Astrocyte (in vitro differentiated cells and primary cell): ENCODE measurements around the gene SNAP23. TPM values are rescaled to one million over a fixed set of nuclear protein-coding genes. Genes with fewer than 3 reads are reported as not detected.

ENCODE experiments used
- DNase-seq: peaks from one replicate; pipeline ENCODE4 v3.0.0-alpha.2; 2010; ENCODE audit warnings: low read depth
- FAIRE-seq: peaks from 2 replicates; lab custom pipeline; 2011; peaks lifted over from hg19 to GRCh38; lab: Jason Lieb, UNC
- H2AFZ ChIP-seq: 2 replicates; pipeline ENCODE4 v1.6.0; 2012; ENCODE audit warnings: low read depth, low read length, inconsistent platforms
- H3K27ac ChIP-seq: 2 replicates; pipeline ENCODE4 v1.5.1; 2011; ENCODE audit warnings: low read depth, low read length, inconsistent platforms
- H3K27me3 ChIP-seq: 2 replicates; pipeline ENCODE4 v1.6.0; 2011; ENCODE audit warnings: low read length, inconsistent platforms; ENCODE audit not compliant: insufficient read depth
- H3K36me3 ChIP-seq: 2 replicates; pipeline ENCODE4 v1.5.1; 2011; ENCODE audit warnings: low read length, inconsistent platforms; ENCODE audit not compliant: insufficient read depth
- H3K4me1 ChIP-seq: 2 replicates; pipeline ENCODE4 v1.5.1; 2011; ENCODE audit warnings: low read length, inconsistent platforms; ENCODE audit not compliant: insufficient read depth
- H3K4me2 ChIP-seq: 2 replicates; pipeline ENCODE4 v1.6.0; 2012; ENCODE audit warnings: low read length, inconsistent platforms
- H3K4me3 ChIP-seq: 2 replicates; pipeline ENCODE4 v1.5.1; 2011; ENCODE audit warnings: low read depth, mild to moderate bottlenecking, low read length, inconsistent platforms; ENCODE audit not compliant: insufficient read depth
- H3K79me2 ChIP-seq: 2 replicates; pipeline ENCODE4 v1.6.0; 2012; ENCODE audit warnings: mild to moderate bottlenecking, low read length, inconsistent platforms; ENCODE audit not compliant: insufficient read depth
- H3K9ac ChIP-seq: 2 replicates; pipeline ENCODE4 v1.6.0; 2012; ENCODE audit warnings: mild to moderate bottlenecking, low read length, inconsistent platforms
- H3K9me3 ChIP-seq: 2 replicates; pipeline ENCODE4 v1.5.1; 2012; ENCODE audit warnings: low read depth, mild to moderate bottlenecking, low read length, inconsistent platforms; ENCODE audit not compliant: insufficient read depth
- H4K20me1 ChIP-seq: 2 replicates; pipeline ENCODE4 v1.6.0; 2012; ENCODE audit warnings: low read length, inconsistent platforms; ENCODE audit not compliant: insufficient read depth
- H3K27ac Mint-ChIP-seq: one replicate; pipeline ENCODE4 v1.8.0; 2021; ENCODE audit warnings: mild to moderate bottlenecking, mixed read lengths; ENCODE audit not compliant: unreplicated experiment
- H3K27me3 Mint-ChIP-seq: one replicate; pipeline ENCODE4 v1.8.0; 2021; ENCODE audit warnings: low read depth, mixed read lengths; ENCODE audit not compliant: unreplicated experiment
- H3K36me3 Mint-ChIP-seq: one replicate; pipeline ENCODE4 v1.8.0; 2021; ENCODE audit warnings: low read depth, mixed read lengths; ENCODE audit not compliant: unreplicated experiment
- H3K4me1 Mint-ChIP-seq: one replicate; pipeline ENCODE4 v1.8.0; 2021; ENCODE audit warnings: low read depth, mixed read lengths; ENCODE audit not compliant: unreplicated experiment
- H3K4me3 Mint-ChIP-seq: one replicate; pipeline ENCODE4 v1.8.0; 2021; ENCODE audit warnings: mild to moderate bottlenecking, moderate library complexity, mixed read lengths; ENCODE audit not compliant: unreplicated experiment
- H3K9me3 Mint-ChIP-seq: one replicate; pipeline ENCODE4 v1.8.0; 2021; ENCODE audit warnings: mild to moderate bottlenecking, mixed read lengths; ENCODE audit not compliant: unreplicated experiment
- EZH2 ChIP-seq: IDR thresholded peaks from 2 replicates; pipeline ENCODE4 v1.6.1; 2012; ENCODE audit warnings: mild to moderate bottlenecking, low read length, inconsistent platforms; ENCODE audit not compliant: insufficient read depth
- total RNA-seq: library from RNA; stranded (reverse); gene quantifications from 2 replicates; pipeline ENCODE4 v1.2.1, GENCODE V29; 2021
- TF ChIP-seq, protein P1 (sequence below): IDR thresholded peaks from 2 replicates; pipeline ENCODE4 v1.5.1; 2011; ENCODE audit warnings: low read depth, mild to moderate bottlenecking, inconsistent platforms, low read length, moderate library complexity; ENCODE audit not compliant: insufficient read depth

Gene SNAP23
- total RNA-seq, 1 donor from 2014 or later: 122 TPM

DNA sequence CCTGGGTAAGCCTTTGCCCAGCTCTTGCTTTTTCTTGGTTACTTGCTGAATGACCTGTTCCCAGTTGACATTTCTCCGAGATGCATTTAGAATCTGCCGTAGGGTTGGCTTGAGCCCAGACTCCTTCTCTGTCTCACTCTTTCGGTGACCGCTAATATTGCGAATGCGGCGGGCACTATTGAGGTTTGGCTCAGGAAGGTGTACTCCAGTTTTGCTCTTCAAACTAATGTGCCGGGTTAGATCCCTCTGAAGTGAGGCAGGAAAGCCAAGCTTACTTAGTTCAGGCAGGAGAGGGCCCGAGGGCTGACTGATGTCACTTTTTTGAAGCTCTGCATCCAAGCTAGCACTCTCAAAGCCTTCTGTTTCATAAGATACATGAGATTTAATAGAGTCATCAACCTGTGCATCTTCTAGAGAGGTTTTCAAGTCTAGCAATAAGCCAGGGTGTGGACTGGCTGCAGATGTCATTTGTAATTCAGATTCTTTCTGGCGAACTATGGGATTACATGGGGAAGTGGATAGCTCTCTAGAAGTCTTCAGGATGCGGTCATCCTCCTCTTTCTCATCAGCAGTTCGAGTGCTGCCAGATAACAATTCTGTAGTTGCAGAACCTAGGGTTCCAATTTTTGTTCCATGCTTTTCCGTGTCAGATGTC is 45.5 kb upstream of the SNAP23 start:
- Mint-ChIP-seq H3K27ac (no peak overlapping the region), H3K9me3 (no peaks in the 10 kb centered on the region), H3K36me3 (peaks cover 23% of the 10 kb centered on the region), H3K27me3 (no peaks in the 10 kb centered on the region), H3K4me1 (no peaks in the 10 kb centered on the region), H3K4me3 (no peak overlapping the region)
- no peaks in the 10 kb centered on the region for H3K4me1 ChIP-seq
- no peak overlapping the region for H3K4me2 ChIP-seq
- H3K27ac ChIP-seq: no peak overlapping the region
- no peak overlapping the region for H3K9ac ChIP-seq
- H3K36me3 ChIP-seq: peaks cover 36% of the 10 kb centered on the region
- no peak overlapping the region for H3K4me3 ChIP-seq
- H3K9me3 ChIP-seq: no peaks in the 10 kb centered on the region
- H4K20me1 ChIP-seq: peaks cover 15% of the 10 kb centered on the region
- peaks cover 10% of the 10 kb centered on the region for H3K79me2 ChIP-seq
- TF ChIP-seq, protein P1, sequence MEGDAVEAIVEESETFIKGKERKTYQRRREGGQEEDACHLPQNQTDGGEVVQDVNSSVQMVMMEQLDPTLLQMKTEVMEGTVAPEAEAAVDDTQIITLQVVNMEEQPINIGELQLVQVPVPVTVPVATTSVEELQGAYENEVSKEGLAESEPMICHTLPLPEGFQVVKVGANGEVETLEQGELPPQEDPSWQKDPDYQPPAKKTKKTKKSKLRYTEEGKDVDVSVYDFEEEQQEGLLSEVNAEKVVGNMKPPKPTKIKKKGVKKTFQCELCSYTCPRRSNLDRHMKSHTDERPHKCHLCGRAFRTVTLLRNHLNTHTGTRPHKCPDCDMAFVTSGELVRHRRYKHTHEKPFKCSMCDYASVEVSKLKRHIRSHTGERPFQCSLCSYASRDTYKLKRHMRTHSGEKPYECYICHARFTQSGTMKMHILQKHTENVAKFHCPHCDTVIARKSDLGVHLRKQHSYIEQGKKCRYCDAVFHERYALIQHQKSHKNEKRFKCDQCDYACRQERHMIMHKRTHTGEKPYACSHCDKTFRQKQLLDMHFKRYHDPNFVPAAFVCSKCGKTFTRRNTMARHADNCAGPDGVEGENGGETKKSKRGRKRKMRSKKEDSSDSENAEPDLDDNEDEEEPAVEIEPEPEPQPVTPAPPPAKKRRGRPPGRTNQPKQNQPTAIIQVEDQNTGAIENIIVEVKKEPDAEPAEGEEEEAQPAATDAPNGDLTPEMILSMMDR: no peak
- TF ChIP-seq EZH2: no peak
- no peak overlapping the region for H2AFZ ChIP-seq
- no peaks in the 10 kb centered on the region for H3K27me3 ChIP-seq
- no peak for FAIRE-seq
- no peak for DNase-seq

DNA sequence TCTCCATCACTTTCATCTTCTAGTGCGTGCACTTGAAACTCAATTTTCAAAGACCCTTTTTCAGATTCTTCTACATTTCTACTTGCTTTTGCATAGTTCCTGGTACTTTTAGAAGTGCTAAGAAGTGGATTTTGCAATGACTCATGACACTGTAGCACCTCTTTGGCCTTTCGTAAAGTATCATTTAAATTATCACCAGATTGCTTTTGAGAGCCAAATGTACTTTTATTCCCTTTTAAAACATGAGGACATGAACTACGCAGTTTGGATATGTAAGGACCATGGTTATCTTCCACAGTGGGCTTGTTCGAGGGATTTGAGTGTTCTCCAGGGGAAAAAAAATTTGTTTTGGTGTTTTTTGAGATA is 45.0 kb upstream of the SNAP23 start:
- H3K36me3 Mint-ChIP-seq: peaks cover 23% of the 10 kb centered on the region
- FAIRE-seq: no peak

DNA sequence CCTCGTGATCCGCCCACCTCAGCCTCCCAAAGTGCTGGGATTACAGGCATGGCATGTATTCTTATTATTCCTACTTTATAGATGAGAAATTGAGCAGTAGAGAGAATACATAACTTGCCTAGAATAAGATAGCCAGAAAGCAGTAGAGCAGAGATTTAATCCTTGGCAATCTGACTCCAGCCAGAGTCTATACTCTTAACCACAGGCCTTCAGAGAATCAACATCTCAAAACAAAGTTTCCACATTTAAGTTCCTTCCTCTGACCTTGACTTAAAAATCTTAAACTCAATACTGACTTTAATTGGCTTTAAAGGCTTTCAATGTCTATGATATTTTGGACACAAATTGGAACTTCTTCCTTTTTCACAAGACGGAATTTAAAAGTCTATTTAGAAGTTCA is 41.6 kb upstream of the SNAP23 start:
- Histone ChIP-seq H3K36me3 (peaks cover 25% of the 10 kb centered on the region), H3K4me2 (no peak overlapping the region), H3K79me2 (peaks cover 7% of the 10 kb centered on the region), H4K20me1 (peaks cover 7% of the 10 kb centered on the region), H3K4me3 (no peak overlapping the region), H3K27me3 (no peaks in the 10 kb centered on the region), H3K9ac (no peak overlapping the region), H2AFZ (no peak overlapping the region), H3K4me1 (peaks cover 21% of the 10 kb centered on the region), H3K9me3 (no peaks in the 10 kb centered on the region), H3K27ac (no peak overlapping the region)
- peaks cover 12% of the 10 kb centered on the region for H3K36me3 Mint-ChIP-seq
- H3K27ac Mint-ChIP-seq: no peak overlapping the region
- H3K4me1 Mint-ChIP-seq: peaks cover 17% of the 10 kb centered on the region
- H3K27me3 Mint-ChIP-seq: no peaks in the 10 kb centered on the region
- H3K9me3 Mint-ChIP-seq: no peaks in the 10 kb centered on the region
- DNase-seq (no peak), FAIRE-seq (no peak)
- TF ChIP-seq, protein P1: no peak
- TF ChIP-seq EZH2: no peak
- H3K4me3 Mint-ChIP-seq: no peak overlapping the region

More for the DNA sequence above, 45.0 kb upstream of the SNAP23 start:
- Histone ChIP-seq H2AFZ (no peak overlapping the region), H3K27ac (no peak overlapping the region), H3K4me2 (no peak overlapping the region), H3K27me3 (no peaks in the 10 kb centered on the region), H3K79me2 (peaks cover 10% of the 10 kb centered on the region), H3K9ac (no peak overlapping the region), H3K4me1 (no peaks in the 10 kb centered on the region), H3K36me3 (peaks cover 36% of the 10 kb centered on the region), H3K4me3 (no peak overlapping the region), H3K9me3 (no peaks in the 10 kb centered on the region), H4K20me1 (peaks cover 15% of the 10 kb centered on the region)
- DNase-seq: no peak
- no peak overlapping the region for H3K4me3 Mint-ChIP-seq
- TF ChIP-seq, protein P1: no peak
- no peak for TF ChIP-seq EZH2
- no peaks in the 10 kb centered on the region for H3K27me3 Mint-ChIP-seq
- H3K9me3 Mint-ChIP-seq: no peaks in the 10 kb centered on the region
- H3K27ac Mint-ChIP-seq: no peak overlapping the region
- no peaks in the 10 kb centered on the region for H3K4me1 Mint-ChIP-seq
